Tibial nerve (tissue), 4 donors: Measurements from ENCODE around the gene RAD9A.

Source experiments
- EP300 ChIP-seq, 2 donors: sonication (generic); formaldehyde crosslinking; IDR thresholded peaks; one replicate each; pipeline ENCODE4 v1.6.1; 2017; ENCODE audit warnings: antibody characterized with exemption in 2 of 2, mild to moderate bottlenecking in 1 of 2
- POLR2A ChIP-seq, 2 donors: fragments of 450-650 bp; IDR thresholded peaks; one replicate each; pipeline ENCODE4 v1.6.1; 2017; ENCODE audit warnings: antibody characterized with exemption in 2 of 2, mild to moderate bottlenecking in 2 of 2, moderate library complexity in 2 of 2
- TF ChIP-seq, protein P1 (sequence below), 5 experiments: fragments of 200-600 bp in 3 of 5; fragments of 450-650 bp in 2 of 5; sonication (generic) in 3 of 5; IDR thresholded peaks; one replicate each; pipeline ENCODE4 v1.5.1; 2016 to 2019; ENCODE audit warnings: antibody characterized with exemption in 5 of 5, mild to moderate bottlenecking in 3 of 5, moderate library complexity in 2 of 5

GRCh38 chr11:67423891-67424613 lies 32.3 kb downstream of the RAD9A start:
- TF ChIP-seq, protein P1, sequence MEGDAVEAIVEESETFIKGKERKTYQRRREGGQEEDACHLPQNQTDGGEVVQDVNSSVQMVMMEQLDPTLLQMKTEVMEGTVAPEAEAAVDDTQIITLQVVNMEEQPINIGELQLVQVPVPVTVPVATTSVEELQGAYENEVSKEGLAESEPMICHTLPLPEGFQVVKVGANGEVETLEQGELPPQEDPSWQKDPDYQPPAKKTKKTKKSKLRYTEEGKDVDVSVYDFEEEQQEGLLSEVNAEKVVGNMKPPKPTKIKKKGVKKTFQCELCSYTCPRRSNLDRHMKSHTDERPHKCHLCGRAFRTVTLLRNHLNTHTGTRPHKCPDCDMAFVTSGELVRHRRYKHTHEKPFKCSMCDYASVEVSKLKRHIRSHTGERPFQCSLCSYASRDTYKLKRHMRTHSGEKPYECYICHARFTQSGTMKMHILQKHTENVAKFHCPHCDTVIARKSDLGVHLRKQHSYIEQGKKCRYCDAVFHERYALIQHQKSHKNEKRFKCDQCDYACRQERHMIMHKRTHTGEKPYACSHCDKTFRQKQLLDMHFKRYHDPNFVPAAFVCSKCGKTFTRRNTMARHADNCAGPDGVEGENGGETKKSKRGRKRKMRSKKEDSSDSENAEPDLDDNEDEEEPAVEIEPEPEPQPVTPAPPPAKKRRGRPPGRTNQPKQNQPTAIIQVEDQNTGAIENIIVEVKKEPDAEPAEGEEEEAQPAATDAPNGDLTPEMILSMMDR (IDR thresholded peaks at IDR 0.05): no peak
- no peak for TF ChIP-seq POLR2A (IDR thresholded peaks at IDR 0.05)
- TF ChIP-seq EP300 (IDR thresholded peaks at IDR 0.05): no peak
